Stimulated activated naive CD4-positive, alpha-beta T cell (primary cell): ENCODE data around the gene PPP1R14C.
"Not testable (repeated sequence)": the region's sequence is repeated elsewhere in the genome, so short reads cannot be mapped to it uniquely, and the experiment has no call there.

ENCODE experiments used
- DNase-seq, 6 experiments: peaks; one replicate each; lab custom pipeline; 2025; lab: John Stamatoyannopoulos, UW

PPP1R14C gene

DNA sequence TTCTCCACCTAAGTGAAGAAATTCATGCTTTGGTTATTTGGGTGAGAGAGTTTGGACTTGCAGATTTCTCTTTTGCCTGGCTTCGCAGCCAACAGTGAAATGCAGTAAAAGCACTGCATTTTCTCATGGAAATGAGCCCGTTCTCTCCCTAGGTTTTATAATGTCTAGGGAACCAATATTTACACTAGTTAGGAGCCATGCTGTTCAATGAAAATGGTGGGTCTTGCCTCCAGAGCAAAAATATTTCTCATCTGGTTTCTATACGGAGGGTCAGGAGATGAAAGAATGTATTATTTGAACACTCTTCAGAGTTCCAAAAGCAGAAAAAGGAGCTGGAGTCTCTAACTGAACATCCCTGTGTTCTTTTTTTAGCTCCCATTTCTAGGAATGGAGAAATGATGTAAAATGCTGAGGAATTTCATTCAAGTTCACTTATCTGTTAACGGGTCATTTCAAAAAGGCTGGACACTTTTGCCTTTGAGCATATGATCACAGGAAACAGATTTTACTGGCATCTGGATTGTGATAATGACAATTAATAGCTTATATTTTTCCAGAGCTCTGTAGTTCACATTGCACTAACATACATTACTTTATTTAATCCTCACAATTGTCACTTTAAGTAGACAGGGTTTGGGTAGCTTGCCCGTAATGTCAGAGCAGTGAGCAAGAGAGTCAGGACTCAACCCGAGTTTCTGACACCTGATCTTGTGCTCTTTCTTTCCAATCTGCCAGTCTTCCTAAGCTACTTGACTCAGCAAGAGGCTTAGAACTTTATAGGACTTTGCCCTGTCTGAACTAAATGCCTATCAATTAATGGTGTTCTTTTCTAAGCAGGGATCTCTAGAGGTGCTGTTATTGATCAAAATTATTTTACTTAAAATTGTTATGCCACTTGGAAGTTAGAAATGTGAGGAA is 78.0 kb downstream of the PPP1R14C start:
- DNase-seq: no peak

- no peak for DNase-seq
Observed at GRCh38 chr6:150224820-150225219, 82.0 kb downstream of the PPP1R14C start.

GRCh38 chr6:150227281-150227680 is 84.4 kb downstream of the PPP1R14C start:
- DNase-seq: no peak

DNA sequence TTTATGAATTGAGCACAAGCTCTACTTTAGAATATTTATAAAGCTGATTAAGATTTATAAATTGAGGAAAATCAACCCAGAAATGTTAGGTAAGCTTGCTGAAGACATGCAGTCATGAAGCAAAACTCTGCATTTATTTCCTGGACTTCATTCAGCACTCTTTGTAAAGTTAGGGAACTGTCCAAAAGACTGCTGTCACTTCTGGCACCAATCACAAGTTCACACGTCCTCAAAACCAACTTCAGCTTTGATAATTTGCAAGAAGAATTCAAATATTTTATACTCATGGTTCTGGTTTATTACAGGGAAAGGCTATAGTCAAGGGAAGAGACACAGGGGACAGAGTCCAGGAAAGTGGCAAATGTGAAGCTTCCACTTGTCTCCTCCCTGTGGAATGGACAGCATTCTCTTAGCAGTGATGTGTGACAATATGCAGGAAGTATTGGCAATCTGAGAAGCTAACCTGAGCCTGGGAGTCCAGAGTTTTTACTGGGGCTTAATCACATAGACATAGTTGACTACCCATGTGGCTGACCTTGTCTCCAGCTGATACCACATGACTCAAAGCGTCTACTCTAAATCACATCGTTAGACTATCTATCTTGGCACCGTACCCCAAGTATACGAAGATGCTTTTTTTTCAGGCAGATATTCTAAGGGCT is 85.4 kb downstream of the PPP1R14C start:
- DNase-seq: no peak

DNA sequence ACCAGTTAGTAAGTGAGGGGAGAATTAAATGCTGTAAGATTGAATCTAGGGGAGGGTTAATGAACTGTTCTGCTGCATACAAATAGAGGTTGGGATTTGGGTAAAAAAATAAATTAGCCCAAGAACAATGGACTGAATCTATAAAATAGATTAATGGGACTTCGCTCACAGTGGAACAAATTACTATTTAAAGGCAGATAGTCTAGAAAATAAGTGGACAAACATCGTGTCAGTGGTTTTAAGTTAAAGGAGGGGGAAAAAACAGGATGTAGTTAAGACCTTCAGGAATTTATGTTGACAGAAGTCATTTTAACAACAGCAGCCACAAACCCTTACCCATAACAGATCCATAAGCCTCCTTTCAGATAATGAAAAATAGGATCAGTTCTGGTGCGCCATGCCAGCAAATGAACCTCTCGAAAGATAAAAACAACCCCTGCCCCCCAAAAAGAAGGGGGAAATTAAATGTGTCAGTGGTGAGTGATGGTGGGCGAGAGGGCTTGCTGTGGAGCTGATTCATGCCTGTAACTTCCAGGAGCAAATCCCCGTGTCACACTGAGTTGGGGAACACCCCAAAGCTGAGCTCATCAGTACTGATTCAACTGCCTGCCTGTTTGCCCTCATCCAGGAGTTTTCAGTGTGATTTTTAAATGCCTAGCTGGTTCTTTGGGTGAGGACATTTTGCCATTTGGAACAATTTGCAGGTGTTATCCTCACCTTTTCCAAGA is 86.8 kb downstream of the PPP1R14C start:
- DNase-seq: no peak

DNA sequence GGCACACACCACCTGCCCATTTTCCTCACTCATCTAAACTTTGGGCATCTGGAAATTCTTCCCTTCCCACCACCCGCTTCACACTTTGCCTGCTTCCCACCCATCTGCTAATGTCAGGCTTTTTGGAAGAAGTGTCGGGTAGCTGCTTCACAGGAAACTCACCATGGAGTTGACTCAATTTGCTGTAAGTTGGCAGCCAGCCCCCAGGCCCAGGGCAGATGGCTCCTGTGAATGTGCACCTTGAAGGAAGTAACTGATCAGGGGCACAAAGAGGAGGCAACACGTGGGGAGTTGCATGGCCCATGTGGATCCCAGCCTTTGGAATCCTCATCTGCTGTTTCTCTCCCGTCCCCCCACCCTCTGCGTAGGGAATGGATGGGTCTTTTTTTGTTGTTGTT is 87.3 kb downstream of the PPP1R14C start:
- no peak for DNase-seq

DNA sequence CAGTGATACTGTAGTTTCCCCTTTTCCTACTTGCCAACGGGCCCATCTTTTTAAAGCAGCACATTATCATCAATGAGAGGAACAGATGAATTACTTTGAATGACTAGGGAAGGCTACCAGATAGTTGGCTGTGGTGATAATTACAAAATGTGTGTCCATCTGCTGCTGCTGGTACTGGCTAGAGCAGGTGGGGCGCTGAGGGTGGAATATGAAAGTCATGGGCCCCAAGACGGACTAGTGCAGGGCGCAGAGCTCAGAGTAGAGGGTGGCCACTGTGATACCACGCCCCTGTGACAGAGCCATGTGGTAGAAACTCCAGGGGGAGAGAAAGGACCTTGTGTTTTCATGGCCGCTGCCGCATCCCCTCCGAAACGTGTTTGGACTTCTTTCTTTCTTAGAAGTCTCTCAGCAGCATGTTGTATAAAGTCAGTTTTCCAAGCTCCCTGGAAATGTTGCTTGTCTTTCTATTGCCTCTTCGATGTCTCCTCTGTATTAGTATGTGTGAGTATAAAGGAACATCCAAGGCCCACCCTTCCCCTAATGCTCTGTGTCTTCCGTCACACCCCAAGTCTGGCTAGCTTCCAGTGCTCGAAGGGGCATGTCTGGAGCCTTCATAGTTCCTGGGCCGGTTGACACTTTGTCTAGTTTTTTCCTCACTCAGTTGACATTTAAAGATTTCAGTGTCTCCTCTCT is 88.1 kb downstream of the PPP1R14C start:
- DNase-seq: no peak

DNA sequence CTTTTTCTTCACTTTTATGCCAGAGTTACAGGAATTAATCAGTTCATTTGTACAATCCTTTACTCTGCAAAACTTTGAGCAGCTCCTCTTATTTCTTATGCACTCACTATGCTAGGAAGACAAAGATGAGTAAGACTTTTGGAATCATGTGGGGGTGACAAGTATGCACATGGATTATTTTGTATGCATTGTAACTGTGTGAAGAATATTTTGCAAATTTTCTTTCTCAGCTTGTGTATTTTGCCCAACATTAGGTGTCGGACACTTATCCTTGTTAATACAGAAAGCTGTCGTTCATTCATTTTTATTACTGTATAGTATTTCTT is 88.6 kb downstream of the PPP1R14C start:
- DNase-seq: no peak

DNA sequence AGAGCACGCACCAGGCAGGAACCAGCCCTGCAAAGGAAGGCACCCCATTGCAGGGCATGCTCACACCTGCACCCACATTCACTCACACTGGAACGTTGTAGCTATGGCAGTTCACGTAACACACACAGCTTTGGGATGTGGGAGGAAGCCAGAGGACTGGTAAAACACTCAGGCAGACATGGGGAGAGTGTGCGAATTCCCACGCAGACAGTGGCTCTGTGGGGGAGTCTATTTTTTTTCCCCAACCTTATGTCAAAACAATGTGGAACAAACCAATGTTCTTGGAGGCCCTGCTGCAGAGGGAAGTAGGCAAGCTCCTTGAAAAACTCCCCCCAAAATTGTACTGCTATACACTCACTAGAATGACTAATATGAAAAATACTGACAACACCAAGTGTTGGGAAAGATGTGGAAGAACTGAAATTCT is 91.0 kb downstream of the PPP1R14C start:
- DNase-seq: no peak

- DNase-seq: no peak
Observed at GRCh38 chr6:150235218-150235617, 92.4 kb downstream of the PPP1R14C start.

DNA sequence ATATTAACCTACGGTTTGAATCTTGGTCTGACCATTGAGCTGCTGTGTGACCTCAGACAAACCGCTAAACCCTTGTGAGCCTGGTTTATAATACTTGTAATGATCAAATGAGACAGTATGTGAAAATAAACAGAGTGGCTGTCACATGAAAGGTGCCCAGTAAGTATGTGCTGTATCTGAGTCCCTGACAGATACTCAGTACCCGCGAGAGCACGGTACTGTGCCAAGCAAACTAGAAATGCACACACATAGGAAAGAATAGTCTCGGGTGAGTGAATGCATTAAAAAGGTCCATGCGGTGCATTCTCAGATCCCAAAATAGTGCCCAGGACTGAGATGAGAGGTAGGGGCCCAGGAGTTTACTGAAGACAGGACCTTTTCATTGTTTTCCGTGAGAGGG is 93.3 kb downstream of the PPP1R14C start:
- no peak for DNase-seq

DNA sequence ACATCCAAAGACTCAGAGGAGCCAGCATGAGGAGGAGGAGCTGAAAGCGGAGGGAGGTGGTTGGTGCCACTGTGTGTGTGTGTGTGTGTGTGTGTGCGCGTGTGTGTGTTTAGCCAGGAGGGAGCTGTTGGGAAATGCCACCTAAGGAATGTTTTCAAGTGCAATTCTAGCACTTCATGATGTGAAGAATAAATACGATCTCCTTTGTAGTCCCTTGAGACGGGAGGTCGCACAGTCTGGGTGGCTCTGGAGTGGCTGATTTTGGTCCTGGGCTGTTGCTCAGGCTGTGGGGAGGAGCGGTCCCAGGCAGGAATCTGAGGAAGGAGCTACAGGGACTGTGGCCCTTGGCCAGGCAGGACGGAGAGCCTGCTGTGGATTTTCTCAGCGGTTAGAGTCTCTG is 93.7 kb downstream of the PPP1R14C start:
- DNase-seq: no peak

GRCh38 chr6:150237626-150238025 is 94.8 kb downstream of the PPP1R14C start:
- DNase-seq: no peak

- DNase-seq: no peak
Observed at GRCh38 chr6:150238336-150238741, 95.5 kb downstream of the PPP1R14C start.

- DNase-seq: no peak
Observed at GRCh38 chr6:150238846-150239407, 96.1 kb downstream of the PPP1R14C start.

- DNase-seq: not testable (repeated sequence)
Observed at GRCh38 chr6:150241756-150242155, 98.9 kb downstream of the PPP1R14C start.

GRCh38 chr6:150243620-150244314 is 100.9 kb downstream of the PPP1R14C start:
- DNase-seq: no peak

DNA sequence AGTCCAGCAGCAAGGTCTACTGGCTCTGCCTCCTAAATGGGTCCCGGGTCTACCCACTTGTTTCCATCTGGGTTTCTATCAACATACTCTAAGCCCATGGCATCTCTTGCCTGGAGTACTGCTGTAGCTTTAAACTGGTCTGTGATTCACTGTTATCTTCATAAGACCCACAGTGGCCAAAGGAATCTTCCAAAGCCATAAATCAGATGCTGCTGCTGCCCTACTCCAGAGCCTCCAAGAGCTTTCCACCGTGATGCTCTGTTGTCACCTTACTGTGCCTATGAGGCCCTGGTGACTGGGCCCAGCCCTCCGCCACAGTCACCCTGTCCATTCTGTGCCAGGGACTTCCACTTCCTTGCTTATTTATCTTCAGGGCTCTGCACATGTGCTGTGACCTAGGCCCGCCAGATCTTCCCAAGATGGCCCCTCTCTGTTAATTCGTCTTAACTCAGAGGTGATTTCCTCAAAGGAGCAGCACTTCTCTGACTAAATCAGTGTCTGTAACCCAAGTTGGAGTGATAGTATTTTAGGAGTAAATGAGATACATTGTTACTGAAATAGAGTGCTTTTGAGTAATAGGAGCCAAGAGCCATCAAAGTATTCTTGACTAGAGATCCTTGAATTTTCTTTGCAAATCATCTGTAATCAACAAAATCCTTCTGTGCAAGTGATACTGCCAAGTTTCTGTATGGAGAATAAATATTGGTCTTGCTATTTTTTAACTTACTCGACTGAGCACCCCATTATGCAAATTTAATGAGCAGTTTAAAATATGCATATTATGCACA is 102.5 kb downstream of the PPP1R14C start:
- no peak for DNase-seq

DNA sequence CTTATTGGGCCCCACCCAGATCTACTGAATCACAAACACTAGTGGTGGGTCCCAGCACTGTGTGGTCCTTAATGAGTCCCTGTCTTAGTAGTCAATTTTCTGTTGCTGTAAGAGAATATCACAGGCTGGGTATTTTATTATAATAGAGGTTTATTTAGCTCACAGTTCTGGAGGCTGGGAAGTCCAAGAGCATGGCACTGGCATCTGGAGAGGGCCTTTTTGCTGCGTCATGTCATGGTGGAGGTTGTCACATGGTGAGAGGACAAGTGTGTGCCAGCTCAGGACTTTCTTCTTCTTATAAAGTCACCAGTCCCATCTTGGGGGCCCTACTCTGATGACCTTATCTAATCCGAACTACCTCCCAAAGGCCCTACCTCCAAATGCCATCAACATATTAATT is 105.0 kb downstream of the PPP1R14C start:
- DNase-seq: no peak

DNA sequence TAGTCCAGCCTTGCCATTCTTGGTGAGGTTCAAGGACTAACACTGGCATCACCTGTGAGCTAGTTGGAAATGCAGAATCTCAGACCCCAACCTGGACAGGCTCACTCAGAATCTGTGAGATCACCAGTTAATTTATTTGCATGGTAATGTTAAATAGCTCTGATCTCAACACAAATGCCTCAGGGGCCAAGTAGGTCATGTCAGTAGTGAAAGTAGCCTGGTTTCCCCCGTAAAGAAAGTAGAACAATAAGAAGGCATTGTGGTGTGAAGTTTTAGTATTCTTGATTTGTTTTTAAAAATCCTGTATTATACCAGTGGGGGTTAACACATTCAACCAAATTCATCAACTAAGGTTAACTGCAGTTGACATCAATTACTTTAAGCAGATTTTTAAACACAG is 105.5 kb downstream of the PPP1R14C start:
- DNase-seq: no peak
